HepG2 (cell line): ENCODE data around the gene PPIA. TPM values are rescaled to one million over a fixed set of nuclear protein-coding genes. Genes with fewer than 3 reads are reported as not detected.

ENCODE experiments used
- CREB3 ChIP-seq: sonication (generic); formaldehyde crosslinking; IDR thresholded peaks from 2 replicates; pipeline ENCODE4 v1.5.0; 2020; ENCODE audit warnings: missing genetic modification reagents
- CSRNP1 ChIP-seq: sonication (generic); formaldehyde crosslinking; IDR thresholded peaks from 2 replicates; pipeline ENCODE4 v1.8.1; 2023; ENCODE audit warnings: mild to moderate bottlenecking, missing genetic modification reagents
- DMAP1 ChIP-seq: IDR thresholded peaks from 2 replicates; pipeline ENCODE4 v1.6.1; 2016
- DPF2 ChIP-seq: sonication (generic); formaldehyde crosslinking; IDR thresholded peaks from 2 replicates; pipeline ENCODE4 v1.4.0; 2020; ENCODE audit warnings: mild to moderate bottlenecking, low read depth, missing genetic modification reagents, borderline replicate concordance
- DR1 ChIP-seq: sonication (generic); formaldehyde crosslinking; IDR thresholded peaks from 2 replicates; pipeline ENCODE4 v1.8.0; 2021; ENCODE audit warnings: mild to moderate bottlenecking, missing genetic modification reagents, inconsistent platforms
- GABPB1 ChIP-seq: IDR thresholded peaks from 2 replicates; pipeline ENCODE4 v1.6.1; 2016; ENCODE audit warnings: mild to moderate bottlenecking, missing genetic modification reagents, moderate library complexity, missing compliant biosample characterization
- GATAD2A ChIP-seq: IDR thresholded peaks from 2 replicates; pipeline ENCODE4 v1.6.1; 2016
- MYC ChIP-seq: sonication (generic); formaldehyde crosslinking; IDR thresholded peaks from 2 replicates; pipeline ENCODE4 v1.9.0; 2021; ENCODE audit warnings: missing genetic modification reagents, borderline replicate concordance
- NFIC ChIP-seq: IDR thresholded peaks from 2 replicates; pipeline ENCODE4 v1.6.1; 2012; ENCODE audit warnings: mild to moderate bottlenecking, low read length, inconsistent platforms
- NRL ChIP-seq: sonication (generic); formaldehyde crosslinking; IDR thresholded peaks from 2 replicates; pipeline ENCODE4 v1.5.0; 2020; ENCODE audit warnings: missing genetic modification reagents, mild to moderate bottlenecking, moderate library complexity, borderline replicate concordance
- PHB2 ChIP-seq: fragments of 450-650 bp; IDR thresholded peaks from 2 replicates; pipeline ENCODE4 v1.6.1; 2018; ENCODE audit not compliant: partially characterized antibody
- SP5 ChIP-seq: IDR thresholded peaks from 2 replicates; pipeline ENCODE4 v1.6.1; 2016; ENCODE audit warnings: low read depth, borderline replicate concordance
- TFDP1 ChIP-seq: IDR thresholded peaks from 2 replicates; pipeline ENCODE4 v1.6.1; 2016; ENCODE audit warnings: missing compliant biosample characterization, missing genetic modification reagents, borderline replicate concordance
- ZBTB4 ChIP-seq: sonication (generic); formaldehyde crosslinking; IDR thresholded peaks from 2 replicates; pipeline ENCODE4 v1.4.0; 2020; ENCODE audit warnings: missing genetic modification reagents, mild to moderate bottlenecking, borderline replicate concordance
- ZFP36 ChIP-seq: fragments of 150-350 bp; IDR thresholded peaks from 2 replicates; pipeline ENCODE4 v1.6.1; 2018; ENCODE audit warnings: borderline replicate concordance, low read length, low read depth; ENCODE audit not compliant: partially characterized antibody
- ZMAT3 ChIP-seq: sonication (generic); formaldehyde crosslinking; conservative IDR thresholded peaks from 2 replicates; pipeline ENCODE4 v1.7.0; 2021; ENCODE audit warnings: missing genetic modification reagents
- ZNF143 ChIP-seq: sonication (generic); formaldehyde crosslinking; IDR thresholded peaks from 2 replicates; pipeline ENCODE4 v1.4.0; 2020; ENCODE audit warnings: missing genetic modification reagents
- ZNF589 ChIP-seq: sonication (generic); formaldehyde crosslinking; conservative IDR thresholded peaks from 2 replicates; pipeline ENCODE4 v1.8.0; 2022; ENCODE audit warnings: mild to moderate bottlenecking, moderate library complexity, missing genetic modification reagents
- ZNF749 ChIP-seq: sonication (generic); formaldehyde crosslinking; IDR thresholded peaks from 2 replicates; pipeline ENCODE4 v1.8.0; 2022; ENCODE audit warnings: mild to moderate bottlenecking, missing genetic modification reagents, moderate library complexity, borderline replicate concordance
- ZNF780A ChIP-seq: sonication (generic); formaldehyde crosslinking; IDR thresholded peaks from 2 replicates; pipeline ENCODE4 v1.8.0; 2022; ENCODE audit warnings: mild to moderate bottlenecking, missing genetic modification reagents, moderate library complexity
- ZNF790 ChIP-seq: sonication (generic); formaldehyde crosslinking; IDR thresholded peaks from 2 replicates; pipeline ENCODE4 v1.8.0; 2022; ENCODE audit warnings: missing genetic modification reagents, mild to moderate bottlenecking, borderline replicate concordance
- ZSCAN29 ChIP-seq: sonication (generic); formaldehyde crosslinking; conservative IDR thresholded peaks from 2 replicates; pipeline ENCODE4 v1.4.0; 2020; ENCODE audit warnings: mild to moderate bottlenecking, missing genetic modification reagents
- ZZZ3 ChIP-seq: sonication (generic); formaldehyde crosslinking; IDR thresholded peaks from 2 replicates; pipeline ENCODE4 v1.4.0; 2020; ENCODE audit warnings: missing genetic modification reagents, mild to moderate bottlenecking, borderline replicate concordance
- polyA plus RNA-seq, 8 experiments: library from polyadenylated mRNA; depleted of rRNA in 3 of 8; stranded (reverse) in 7 of 8; unstranded in 1 of 8; fragments of >200 nt; fragmentation: Illumina TruSeq in 4 of 8; extraction: Trizol in 4 of 8; gene quantifications; 2 replicates each; pipeline versions ENCODE4 v1.2.1 to v1.2.3, GENCODE V29; 2011 to 2016; ENCODE audit warnings: low read depth in 4 of 8, missing spikeins in 1 of 8, mixed read lengths in 1 of 8; ENCODE audit not compliant: insufficient read depth in 1 of 8
- total RNA-seq, 5 experiments: library from RNA; depleted of rRNA; stranded (reverse); fragments of >200 nt; fragmentation: Illumina TruSeq; extraction: Trizol; gene quantifications; 2 replicates each; pipeline ENCODE4 v1.2.3, GENCODE V29; 2016; ENCODE audit warnings: low read depth in 1 of 5

PPIA gene
- total and polyA plus RNA-seq, 2 of the 13 experiments (the other 11 are each of a cell fraction or from before 2014, with no cell fraction given): 2,268 to 3,010 TPM

GRCh38 chr7:44847920-44848634 lies 51.6 kb downstream of the PPIA start, which contains the start of gene H2AZ2 (continued):
- TF ChIP-seq DR1 (CRISPR knock-in tag) (peak; percentile 80), ZFP36 (no peak), SP5 (CRISPR knock-in tag) (peak; percentile 74), ZNF749 (CRISPR knock-in tag) (peak; percentile 80; the same call in 1 of the 2 replicates), ZMAT3 (CRISPR knock-in tag) (no peak; the same call in 1 of the 2 replicates), NRL (CRISPR knock-in tag) (peak; percentile 93; the same call in 1 of the 2 replicates), MYC (CRISPR knock-in tag) (peak; percentile 28), PHB2 (no peak), GABPB1 (CRISPR knock-in tag) (peak; percentile 77), DPF2 (no peak), ZSCAN29 (CRISPR knock-in tag) (0 out of 2 replicates have a peak, but pooled peaks have one; percentile 20), DMAP1 (CRISPR knock-in tag) (peak; percentile 82), ZBTB4 (0 out of 2 replicates have a peak, but pooled peaks have one; percentile 52), ZNF143 (CRISPR knock-in tag) (peak; percentile 33; the same call in 1 of the 2 replicates), NFIC (0 out of 2 replicates have a peak, but pooled peaks have one; percentile 33), TFDP1 (CRISPR knock-in tag) (peak; percentile 96), GATAD2A (peak; percentile 48), ZNF589 (CRISPR knock-in tag) (no peak), ZZZ3 (CRISPR knock-in tag) (peak; percentile 47; the same call in 1 of the 2 replicates), CREB3 (CRISPR knock-in tag) (0 out of 2 replicates have a peak, but pooled peaks have one; percentile 44), ZNF790 (peak; percentile 37; the same call in 1 of the 2 replicates), ZNF780A (CRISPR knock-in tag) (no peak), CSRNP1 (CRISPR knock-in tag) (peak; percentile 25; the same call in 1 of the 2 replicates)
